GM18511 (cell line): ENCODE results near the gene ZNF324B.
"Not testable (repeated sequence)": the region's sequence is repeated elsewhere in the genome, so short reads cannot be mapped to it uniquely, and the experiment has no call there.

ENCODE experiments used
- ATAC-seq: cut with Tn5 transposase; IDR thresholded peaks from one replicate; pipeline ENCODE4 v1.9.1; 2021; ENCODE audit warnings: mild to moderate bottlenecking, moderate library complexity; ENCODE audit not compliant: unreplicated experiment

ZNF324B gene

DNA sequence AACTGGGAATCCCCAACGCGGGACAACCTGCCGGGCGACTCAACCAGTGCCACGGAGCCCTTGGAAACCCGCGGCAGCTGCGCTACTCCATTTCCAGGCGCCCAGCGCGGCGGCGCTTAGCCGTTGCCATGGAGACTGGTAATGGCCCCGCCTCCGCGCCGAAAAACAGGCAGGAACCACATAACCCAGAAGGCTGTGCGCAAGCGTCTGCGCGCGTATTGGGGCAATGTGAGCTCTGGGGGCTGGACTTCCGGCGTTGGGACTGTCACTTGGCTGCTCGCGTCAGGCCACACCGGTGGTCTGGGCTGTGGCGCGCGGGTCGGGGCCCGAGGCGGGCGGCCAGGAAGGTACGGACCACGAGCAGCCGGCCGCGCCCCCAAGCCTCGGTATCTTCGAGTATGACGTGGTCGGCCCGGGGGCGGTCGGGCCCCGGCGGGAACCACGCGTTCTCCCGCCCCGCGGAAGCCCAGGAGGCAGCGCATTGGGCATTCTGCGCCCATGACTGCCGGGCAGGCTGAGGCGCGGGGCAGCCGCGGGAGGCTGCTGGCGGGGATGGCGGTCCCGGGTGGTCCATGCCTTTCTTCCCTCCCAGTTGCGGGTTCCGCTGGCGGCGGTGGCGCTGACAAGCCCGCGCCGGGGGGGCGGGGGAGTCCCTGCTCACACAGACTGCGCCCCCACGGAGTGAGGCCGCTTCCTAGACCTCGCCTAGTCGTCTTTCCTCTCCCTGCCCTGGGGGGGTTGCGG, at the start of gene ZNF324B:
Gene ZNF324B, plus strand, starts transcription at position 265 of the 744 bp plus-strand sequence. CDS start 2,080 bp downstream, outside the sequence.
- ATAC-seq = peak; percentile 97

DNA sequence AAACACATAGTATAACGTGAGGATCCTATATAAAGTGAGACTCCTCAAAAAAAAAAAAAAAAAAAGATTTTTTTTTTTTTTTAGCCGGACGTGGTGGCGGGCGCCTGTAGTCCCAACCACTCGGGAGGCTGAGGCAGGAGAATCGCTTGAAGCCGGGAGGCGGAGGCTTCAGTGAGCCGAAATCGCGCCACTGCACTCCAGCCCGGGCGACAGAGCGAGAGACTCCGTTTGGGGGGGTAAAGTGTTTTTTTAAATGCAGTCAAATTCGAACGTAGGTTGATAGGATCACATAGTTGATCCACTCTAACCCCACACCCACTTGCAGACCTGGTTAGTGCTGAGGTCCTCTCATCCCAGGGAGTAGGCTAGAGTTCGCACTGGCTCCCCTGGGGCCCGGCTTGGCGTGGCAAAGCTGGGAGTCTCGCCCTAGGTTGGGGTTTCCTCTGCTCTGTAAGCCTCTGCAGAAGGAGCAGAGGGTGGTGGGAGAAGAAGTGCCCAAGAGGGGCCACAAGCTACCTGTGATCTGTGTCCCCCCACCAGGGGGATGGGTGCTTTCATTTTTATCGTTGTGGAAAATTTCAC, 49.5 kb upstream of the ZNF324B start:
- ATAC-seq = no peak

DNA sequence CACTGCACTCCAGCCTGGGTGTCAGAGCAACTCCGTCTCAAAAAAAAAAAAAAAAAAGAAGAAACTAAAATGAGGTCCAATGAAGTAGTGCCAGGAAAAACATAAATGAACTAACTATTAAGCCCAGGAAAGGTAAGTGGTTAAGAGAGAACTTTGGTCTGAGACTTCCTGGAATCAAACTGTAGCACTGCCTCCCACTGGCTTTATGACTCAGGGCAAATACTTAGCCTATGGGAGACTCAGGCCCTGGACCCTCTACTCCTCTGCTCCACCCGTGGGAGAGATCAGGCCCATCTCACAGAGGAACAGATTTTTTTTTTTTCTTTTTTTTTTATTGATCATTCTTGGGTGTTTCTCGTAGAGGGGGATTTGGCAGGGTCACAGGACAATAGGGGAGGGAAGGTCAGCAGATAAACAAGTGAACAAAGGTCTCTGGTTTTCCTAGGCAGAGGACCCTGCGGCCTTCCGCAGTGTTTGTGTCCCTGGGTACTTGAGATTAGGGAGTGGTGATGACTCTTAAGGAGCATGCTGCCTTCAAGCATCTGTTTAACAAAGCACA, 47.4 kb upstream of the ZNF324B start:
- ATAC-seq = not testable (repeated sequence)

DNA sequence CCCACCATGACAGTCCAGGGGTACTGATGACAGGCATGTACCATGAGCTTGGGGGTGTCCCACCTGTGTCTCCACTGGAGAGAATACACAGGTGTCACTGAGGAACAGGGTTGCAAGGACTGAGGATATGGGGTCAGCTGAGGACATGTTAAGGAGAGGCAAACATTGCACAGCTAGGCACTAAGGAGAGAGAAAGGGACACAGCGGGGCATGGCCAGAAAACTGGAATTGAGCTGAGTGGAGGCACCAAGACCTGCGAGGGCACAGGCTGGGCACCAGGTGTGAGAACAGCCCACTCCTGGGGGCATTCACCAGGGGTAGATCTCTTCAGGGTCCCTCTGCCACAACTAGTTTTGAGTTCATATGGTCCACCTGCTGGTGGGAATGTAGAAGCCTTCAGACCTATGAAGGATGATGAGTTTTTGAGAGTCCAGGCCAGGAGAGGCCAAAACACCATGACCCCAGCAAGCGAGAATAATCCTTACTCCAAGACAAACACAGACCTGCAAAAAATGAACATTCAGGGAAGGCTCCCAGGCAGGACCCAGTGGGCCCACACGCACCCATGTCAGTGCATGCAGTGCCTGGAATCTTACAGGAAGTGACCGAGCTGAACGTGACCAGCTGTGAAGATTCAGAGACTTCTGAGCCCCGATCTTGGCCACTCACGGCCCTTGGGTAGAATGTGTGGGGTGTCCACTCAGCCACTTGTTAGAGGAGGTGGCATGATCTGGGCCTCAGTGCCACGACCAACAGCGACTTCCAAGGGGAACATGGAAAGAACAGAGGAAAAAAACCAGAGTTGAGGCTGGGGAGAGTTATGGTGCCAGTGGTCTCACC, 44.4 kb upstream of the ZNF324B start:
- no peak for ATAC-seq

DNA sequence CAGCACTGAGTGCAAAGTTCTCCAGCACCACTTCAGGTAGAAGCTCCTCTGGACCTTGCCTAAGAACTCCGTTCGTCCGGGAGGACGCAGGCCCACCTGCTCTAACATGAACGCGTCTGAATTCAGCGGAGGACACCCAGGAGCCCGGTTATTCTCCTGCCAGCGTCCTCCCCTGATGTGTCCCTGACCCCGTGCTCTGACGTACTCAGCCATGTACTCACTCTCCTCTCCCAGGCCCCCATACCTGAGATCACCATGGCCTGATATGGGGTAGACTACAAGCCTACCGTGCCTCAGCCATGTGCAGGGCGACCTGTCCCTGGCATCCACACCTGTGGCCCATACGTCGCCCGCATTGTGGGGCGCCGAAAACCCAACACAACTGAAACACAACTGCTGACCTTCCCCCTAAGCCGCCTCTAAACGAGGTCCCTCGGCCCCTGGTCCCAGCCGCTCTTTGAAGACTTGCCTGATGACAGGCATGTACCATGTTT, 43.7 kb upstream of the ZNF324B start:
- peak; percentile 3 for ATAC-seq

DNA sequence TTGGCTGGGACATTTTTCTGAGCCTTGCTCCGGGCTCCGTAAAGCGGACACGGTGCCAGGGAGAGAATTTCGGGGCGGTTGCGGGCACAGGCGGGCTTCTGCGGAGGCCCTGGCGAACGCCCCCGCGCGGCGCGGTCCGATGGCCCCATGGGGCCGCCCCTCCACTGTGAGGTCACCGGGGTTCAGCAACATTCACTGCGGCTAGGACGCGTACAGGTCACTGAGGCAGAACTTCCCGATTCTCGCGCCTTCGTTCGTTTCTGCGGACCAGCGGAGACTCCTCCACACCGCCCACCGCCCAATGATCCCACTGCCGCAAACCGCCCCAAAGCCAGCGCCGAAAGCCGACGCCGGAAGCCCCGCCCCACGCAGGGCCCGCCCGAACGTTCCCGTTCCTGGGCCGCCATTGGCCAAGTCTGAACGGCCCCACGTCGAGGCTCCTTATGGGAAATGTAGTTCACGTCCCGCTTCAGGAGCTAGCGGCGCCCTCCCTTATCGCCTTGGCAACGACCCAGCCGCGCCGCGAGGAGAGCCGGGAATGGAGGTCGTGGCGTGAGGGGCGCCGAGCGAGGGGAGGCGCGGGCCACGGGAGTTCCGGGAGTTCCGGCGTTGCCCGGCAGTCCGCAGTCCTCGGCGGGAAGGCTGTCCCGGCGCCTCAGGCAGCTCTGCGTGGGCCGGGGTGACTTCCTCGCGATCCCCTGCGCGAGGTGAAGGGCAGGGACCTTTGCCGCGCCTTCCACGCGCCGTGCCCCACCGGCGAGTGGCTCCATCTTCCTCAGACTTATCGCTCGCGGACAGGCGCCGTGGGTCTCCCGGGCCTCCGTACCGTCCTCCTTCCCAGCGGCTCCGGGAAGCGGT, 43.0 kb upstream of the ZNF324B start, which contains the start of gene ZNF584:
Gene ZNF584, plus strand, starts transcription at position 498 of the 858 bp plus-strand sequence. CDS start 499 bp downstream, outside the sequence.
- peak; percentile 96 for ATAC-seq

GRCh38 chr19:58409010-58409790, 42.2 kb upstream of the ZNF324B start:
- peak; percentile 15 for ATAC-seq

GRCh38 chr19:58416604-58417003, 34.8 kb upstream of the ZNF324B start:
- ATAC-seq = no peak

GRCh38 chr19:58417071-58417470, 34.4 kb upstream of the ZNF324B start:
- ATAC-seq = no peak

DNA sequence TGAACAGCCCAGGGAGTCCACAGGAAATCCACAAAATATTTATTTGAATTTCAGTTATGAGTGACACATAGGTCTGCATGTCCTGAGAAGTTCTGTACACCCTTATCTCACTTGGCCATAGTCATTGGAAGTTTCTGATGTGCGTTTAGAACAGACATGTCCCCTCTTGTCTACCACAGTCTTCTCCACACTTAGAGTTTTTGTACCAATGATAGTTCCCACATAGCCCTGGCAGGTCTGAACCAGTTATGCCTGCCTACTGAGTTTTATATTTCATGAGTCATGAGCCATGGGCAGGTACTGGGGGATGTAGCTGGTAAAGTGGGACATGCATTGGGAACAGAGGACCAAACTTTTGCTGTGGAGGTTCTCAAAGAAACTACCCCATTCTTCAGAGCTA, 22.8 kb upstream of the ZNF324B start:
- ATAC-seq = no peak

DNA sequence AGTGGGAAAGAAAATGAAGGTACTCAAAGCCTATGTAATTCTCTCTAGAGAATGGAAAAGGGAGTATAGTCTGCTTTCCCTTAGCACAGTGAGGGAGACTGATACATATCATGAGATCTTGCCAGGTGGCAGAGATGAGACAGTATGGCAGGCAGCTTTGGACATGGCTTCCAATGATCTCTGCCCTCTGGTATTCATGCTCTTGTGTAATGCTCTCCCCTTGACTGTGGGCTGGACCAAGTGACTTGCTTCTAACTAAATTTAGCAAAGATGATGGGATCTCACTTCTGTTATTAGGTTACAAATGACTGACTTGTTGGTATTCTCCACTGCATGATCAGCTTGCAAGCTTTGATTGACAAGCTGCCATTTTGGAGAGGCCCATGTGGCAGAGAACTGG, 21.7 kb upstream of the ZNF324B start:
- no peak for ATAC-seq

- no peak for ATAC-seq
Measured at GRCh38 chr19:58434217-58434616, 17.2 kb upstream of the ZNF324B start.

GRCh38 chr19:58439576-58440554, 11.6 kb upstream of the ZNF324B start, which contains the start of gene ZNF132:
ZNF132 (minus strand) TSS chr19:58440153; CDS start chr19:58439821, 332 bp downstream.
- ATAC-seq = peak; percentile 95

- ATAC-seq = no peak
Measured at GRCh38 chr19:58440556-58440955, 10.9 kb upstream of the ZNF324B start.

DNA sequence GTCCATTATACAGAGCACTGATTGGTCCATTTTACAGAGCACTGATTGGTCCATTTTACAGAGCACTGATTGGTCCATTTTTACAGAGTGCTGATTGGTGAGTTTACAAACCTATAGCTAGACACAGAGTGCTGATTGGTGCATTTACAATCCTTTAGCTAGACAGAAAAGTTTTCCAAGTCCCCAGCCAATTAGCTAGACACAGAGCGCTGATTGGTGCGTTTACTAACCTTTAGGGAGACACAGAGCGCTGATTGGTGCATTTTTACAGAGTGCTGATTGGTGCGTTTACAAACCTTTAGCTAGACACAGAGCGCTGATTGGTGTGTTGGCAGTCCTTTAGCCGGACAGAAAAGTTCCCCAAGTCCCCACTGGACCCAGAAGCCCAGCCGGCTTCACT, 8.4 kb upstream of the ZNF324B start:
- ATAC-seq = not testable (repeated sequence)

DNA sequence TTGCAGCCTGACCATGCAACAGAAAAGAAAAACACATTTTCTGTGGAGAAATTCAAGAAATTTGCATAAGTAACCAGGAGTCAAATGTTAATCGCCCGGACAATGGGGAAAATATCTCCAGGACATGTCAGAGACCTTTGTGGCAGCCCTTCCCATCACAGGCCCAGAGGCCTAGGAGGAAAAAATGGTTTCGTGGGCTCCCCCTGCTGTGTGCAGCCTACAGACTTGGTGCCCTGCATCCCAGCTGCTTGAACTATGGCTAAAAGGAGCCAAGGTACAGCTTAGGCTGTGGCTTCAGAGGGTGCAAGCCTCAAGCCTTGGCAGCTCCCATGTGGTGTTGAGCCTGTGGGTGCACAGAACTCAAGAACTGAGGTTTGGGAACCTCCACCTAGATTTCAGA, 2.6 kb upstream of the ZNF324B start:
- not testable (repeated sequence) for ATAC-seq

GRCh38 chr19:58449980-58450379, 1.4 kb upstream of the ZNF324B start:
- ATAC-seq = not testable (repeated sequence)

- peak; percentile 18 for ATAC-seq
Measured at GRCh38 chr19:58450856-58451357, 515 bp upstream of the ZNF324B start.
